Adrenal gland (tissue), 12 donors: ENCODE results near the gene SLC23A3. TPM values are rescaled to one million over a fixed set of nuclear protein-coding genes. Genes with fewer than 3 reads are reported as not detected.

Source experiments
- DNase-seq, 7 donors: peaks; one replicate each; pipeline ENCODE4 v3.0.0-alpha.2; 2019 to 2020
- H3K27ac ChIP-seq, 5 donors: fragments of 200-600 bp; sonication (generic) in 4 of 5; 1 replicate in 3 of 5; 2 replicates in 2 of 5; pipeline versions ENCODE4 v1.5.1 to v1.8.0; 2016 to 2020; ENCODE audit warnings: mild to moderate bottlenecking in 1 of 5
- H3K27me3 ChIP-seq: fragments of 200-600 bp; 2 replicates; pipeline ENCODE4 v1.8.0; 2021
- H3K36me3 ChIP-seq, 2 donors: fragments of 200-600 bp; replicated peaks in 1 of 2; 1 replicate in 1 of 2; 2 replicates in 1 of 2; pipeline versions ENCODE4 v1.5.1 to v1.8.0; 2018 to 2022
- H3K4me1 ChIP-seq, 2 donors: fragments of 200-600 bp; replicated peaks in 1 of 2; 1 replicate in 1 of 2; 2 replicates in 1 of 2; pipeline versions ENCODE4 v1.5.1 to v1.8.0; 2018 to 2021
- H3K4me3 ChIP-seq, 4 donors: fragments of 200-600 bp; sonication (generic) in 3 of 4; one replicate each; pipeline ENCODE4 v1.5.1; 2016 to 2018
- H3K9me3 ChIP-seq, 3 donors: fragments of 200-600 bp; sonication (generic) in 1 of 3; replicated peaks in 1 of 3; 1 replicate in 2 of 3; 2 replicates in 1 of 3; pipeline versions ENCODE4 v1.5.1 to v1.8.0; 2016 to 2021
- CTCF ChIP-seq, 6 experiments: fragments of 450-650 bp in 4 of 6; fragments of 200-600 bp in 2 of 6; sonication (generic) in 1 of 6; IDR thresholded peaks; 1 replicate in 5 of 6; 2 replicates in 1 of 6; pipeline versions ENCODE4 v1.5.1 to v1.8.0; 2016 to 2021; ENCODE audit warnings: antibody characterized with exemption in 6 of 6, mild to moderate bottlenecking in 2 of 6, moderate library complexity in 1 of 6
- POLR2A ChIP-seq, 2 donors: fragments of 450-650 bp; IDR thresholded peaks; one replicate each; pipeline ENCODE4 v1.6.1; 2017; ENCODE audit warnings: antibody characterized with exemption in 2 of 2, mild to moderate bottlenecking in 2 of 2, moderate library complexity in 1 of 2
- WGBS, 4 donors: extraction: QIAGEN DNeasy Blood & Tissue Kit in 2 of 4; methylation state at CpG; one replicate each; pipeline versions ENCODE4 v1.1.5 to v1.1.7; 2013 to 2017; 5-methylcytosine and 5-hydroxymethylcytosine counted together
- intact Hi-C, 2 donors: fragments of 100-400 bp; cut with DNase I; formaldehyde crosslinking; loops; one replicate each; pipeline versions ENCODE4 v1.14.1 to v1.15.0; 2022 to 2023
- polyA plus RNA-seq, 3 donors: library from polyadenylated mRNA; stranded (reverse); fragments of 200-250 nt in 2 of 3; fragments of 350-450 nt in 1 of 3; fragmentation: Illumina TruSeq in 1 of 3; extraction: RNeasy Lipid Tissue Mini Kit (QIAGEN cat#74804) in 1 of 3; gene quantifications; one replicate each; pipeline ENCODE4 v1.2.3, GENCODE V29; 2013 to 2014
- total RNA-seq, 9 donors: library from RNA; depleted of rRNA in 4 of 9; stranded (reverse); fragments of >200 nt in 4 of 9; fragments of 120-200 nt in 1 of 9; fragmentation: NEBNext Ultra II Directional in 1 of 9; extraction: Animal tissue kit (Norgen Biotek cat#: 25700) in 1 of 9; gene quantifications; one replicate each; pipeline versions ENCODE4 v1.1.0 to v1.2.4, GENCODE V29; 2013 to 2023
- donor health status: healthy with polysubstance abuse.
- donor health status: Bipolar disorder and iron deficiency.
- donor health status: DM: yes; HTN: yes; CAD: no.
- donor health status: DM: no; HTN: no; CAD: no.
- donor health status: DM: no; HTN: no; CAD: no.
- donor health status: DM: yes; HTN: yes; CAD: no.

SLC23A3 gene
- total and polyA plus RNA-seq, 12 donors = 0.11 to 4.3 (median 0.84) TPM; not detected in 2

GRCh38 chr2:219177552-219178376, 7.9 kb upstream of the SLC23A3 start, which contains the start of gene RETREG2:
Gene RETREG2 (plus strand): TSS chr2:219178275. CDS start chr2:219178353, 78 bp downstream.
- H3K9me3 ChIP-seq = no peaks in the 10 kb centered on the region
- no peaks in the 10 kb centered on the region for H3K27me3 ChIP-seq
- 1% methylated on average over 24 to 67 of the region's 67 CpGs for WGBS, 4 donors
- H3K4me1 ChIP-seq = peaks cover 20 to 21% of the 10 kb centered on the region in 2 donors
- DNase-seq = peak; percentile 82 to 91 (median 86)
- peak within 1 kb of the TSS; percentile 60 to 100 (median 88) for H3K4me3 ChIP-seq
- intact Hi-C loops = no loop called here
- peak; percentile 90 to 92 for TF ChIP-seq POLR2A (IDR thresholded peaks at IDR 0.05)
- peak in 3 of 6 experiments; percentile 28 to 50 (median 33) for TF ChIP-seq CTCF (IDR thresholded peaks at IDR 0.05)
- peaks cover 0 to 58% of the 10 kb centered on the region in 2 donors for H3K36me3 ChIP-seq
- H3K27ac ChIP-seq = peak within 1 kb of the TSS; percentile 97 to 100 (median 99)

GRCh38 chr2:219176818-219177551, 7.2 kb upstream of the SLC23A3 start, which contains the start of gene CNPPD1:
Gene CNPPD1 (minus strand): TSS chr2:219176925. CDS start chr2:219176828, 97 bp downstream.
- Histone ChIP-seq H3K4me1 (peaks cover 20 to 21% of the 10 kb centered on the region in 2 donors), H3K9me3 (no peaks in the 10 kb centered on the region), H3K27me3 (no peaks in the 10 kb centered on the region), H3K4me3 (peak within 1 kb of the TSS; percentile 79 to 100 (median 93)), H3K36me3 (peaks cover 0 to 58% of the 10 kb centered on the region in 2 donors), H3K27ac (peak within 1 kb of the TSS; percentile 97 to 100 (median 99))
- 0 to 1% (median 0%) methylated on average over 10 to 69 of the region's 69 CpGs for WGBS, 4 donors
- peak in 1 of 6 experiments; percentile 3 for TF ChIP-seq CTCF (IDR thresholded peaks at IDR 0.05)
- TF ChIP-seq POLR2A (IDR thresholded peaks at IDR 0.05) = peak; percentile 79 to 85
- DNase-seq = peak; percentile 80 to 91 (median 85)
- intact Hi-C loops = no loop called here

GRCh38 chr2:219175928-219176817, 6.3 kb upstream of the SLC23A3 start:
- Histone ChIP-seq H3K9me3 (no peaks in the 10 kb centered on the region), H3K36me3 (peaks cover 0 to 50% of the 10 kb centered on the region in 2 donors), H3K4me3 (peak overlapping the region; percentile 79 to 100 (median 93)), H3K4me1 (peaks cover 20 to 27% of the 10 kb centered on the region in 2 donors), H3K27ac (peak overlapping the region; percentile 97 to 100 (median 99)), H3K27me3 (no peaks in the 10 kb centered on the region)
- WGBS, 4 donors = 2 to 16% (median 5%) methylated on average over 6 to 45 of the region's 45 CpGs
- TF ChIP-seq POLR2A (IDR thresholded peaks at IDR 0.05) = peak in 1 of 2 donors; percentile 55
- peak in 1 of 6 experiments; percentile 24 for TF ChIP-seq CTCF (IDR thresholded peaks at IDR 0.05)
- DNase-seq = peak; percentile 68 to 86 (median 79)
- intact Hi-C loops = no loop called here
